Hepatic stellate cell (primary cell): ENCODE measurements around the gene KCTD3.

ENCODE experiments used
- DNase-seq: peaks from one replicate; pipeline ENCODE4 v3.0.0; 2011; ENCODE audit warnings: low spot score

The KCTD3 gene

GRCh38 chr1:215657047-215657446, 89.9 kb downstream of the KCTD3 start:
- no peak for DNase-seq

DNA sequence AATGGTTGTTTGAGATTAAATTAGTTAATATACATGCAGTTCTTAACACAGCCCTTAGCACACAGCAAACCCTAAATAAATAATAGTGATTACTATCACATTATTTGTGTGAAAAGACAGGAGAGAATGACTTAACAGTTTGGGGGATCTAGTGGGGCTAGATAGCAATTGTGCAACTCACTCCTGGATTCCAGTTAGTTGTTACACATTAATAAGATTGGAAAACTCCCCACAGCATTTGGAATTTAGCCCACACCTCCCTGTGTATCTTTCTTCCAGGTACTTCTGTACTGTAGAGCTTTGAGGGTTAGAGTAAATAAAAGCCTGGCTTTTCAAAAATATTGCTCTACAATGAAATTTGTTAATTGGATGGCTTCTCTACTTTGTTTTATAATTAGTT, 93.2 kb downstream of the KCTD3 start:
- DNase-seq = no peak

GRCh38 chr1:215661033-215661432, 93.9 kb downstream of the KCTD3 start:
- DNase-seq = no peak

DNA sequence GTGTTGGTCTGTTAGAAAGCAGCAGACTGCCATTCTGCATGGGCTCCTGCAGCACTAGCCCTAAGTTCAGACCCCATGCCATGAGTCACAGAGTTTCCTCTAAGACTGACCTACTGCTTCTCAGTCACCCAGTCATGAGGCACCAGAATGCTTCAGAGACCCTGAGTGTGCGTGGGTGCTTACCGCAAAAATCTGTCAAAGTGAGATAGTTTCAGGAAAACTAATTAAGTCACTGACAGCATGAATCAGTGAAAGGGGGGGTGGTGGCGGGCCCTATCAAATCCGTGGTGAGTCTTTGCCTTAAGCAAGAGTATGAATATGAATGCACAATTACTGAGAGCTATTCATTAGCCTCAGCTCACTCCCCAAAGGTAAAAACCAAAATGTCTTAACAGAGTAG, 98.1 kb downstream of the KCTD3 start:
- DNase-seq = peak; percentile 9

DNA sequence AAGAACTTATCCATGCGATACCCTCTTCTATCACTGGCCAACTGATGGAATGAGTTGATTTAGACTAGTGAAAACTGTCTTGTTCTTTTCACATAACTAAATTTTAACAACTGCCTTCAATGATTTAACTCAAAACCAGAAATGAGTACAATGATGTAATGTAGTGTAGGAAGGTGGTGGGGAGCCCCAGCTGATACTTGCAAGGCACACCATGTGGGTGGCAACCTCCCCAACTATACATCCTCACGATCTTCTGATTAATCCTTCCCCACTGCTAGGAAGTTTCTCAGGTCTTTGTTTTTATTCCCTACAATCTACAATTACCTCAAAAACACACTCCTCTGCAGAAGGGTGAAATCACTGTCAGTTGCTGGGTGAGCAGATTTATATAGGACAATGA, 100.7 kb downstream of the KCTD3 start:
- DNase-seq = no peak

GRCh38 chr1:215669806-215670491, 102.8 kb downstream of the KCTD3 start:
- no peak for DNase-seq
